ENCODE data around the gene PRIMPOL. TPM values are rescaled to one million over a fixed set of nuclear protein-coding genes. Genes with fewer than 3 reads are reported as not detected.

PRIMPOL gene
- total RNA-seq, 1 experiment from 2014 or later = 7.9 TPM

- H3K4me3 ChIP-seq (ENCODE audit: low read depth, low read length) = no peak overlapping the region
- H3K36me3 Mint-ChIP-seq (ENCODE audit: insufficient read depth, unreplicated experiment) = peaks cover 63% of the 10 kb centered on the region
- no peaks in the 10 kb centered on the region; the same call in 1 of the 2 replicates for H3K36me3 ChIP-seq (ENCODE audit: control insufficient read depth, insufficient read depth, low read length)
- CTCF ChIA-PET = no interaction called here
- no peak overlapping the region for H3K27ac Mint-ChIP-seq (ENCODE audit: unreplicated experiment)
- intact Hi-C loops (cut with micrococcal nuclease; ENCODE audit: unreplicated experiment) = no loop called here
- H3K4me1 ChIP-seq = no peaks in the 10 kb centered on the region
- H3K9me3 ChIP-seq = no peaks in the 10 kb centered on the region
- H3K27me3 ChIP-seq (replicated peaks; ENCODE audit: control insufficient read depth, insufficient read depth, low read length) = no peaks in the 10 kb centered on the region
- POLR2A ChIA-PET = no interaction called here
- no peak for TF ChIP-seq CTCF (IDR thresholded peaks at IDR 0.05; ENCODE audit: insufficient read depth in 1 of 2, low read depth in 1 of 2, low read length in 1 of 2, severe bottlenecking in 1 of 2, unreplicated experiment in 1 of 2)
- H3K27me3 Mint-ChIP-seq (ENCODE audit: insufficient read depth, unreplicated experiment) = no peaks in the 10 kb centered on the region
- H3K9me3 Mint-ChIP-seq (ENCODE audit: unreplicated experiment) = no peaks in the 10 kb centered on the region
- no peak for DNase-seq
- no peaks in the 10 kb centered on the region for H3K4me1 Mint-ChIP-seq (ENCODE audit: low read depth, unreplicated experiment)
- BruUV-seq (replicated peaks) = no TSS peak
- no peak overlapping the region for H3K4me3 Mint-ChIP-seq (ENCODE audit: unreplicated experiment)
Measured at GRCh38 chr4:184705692-184706091, 56.2 kb downstream of the PRIMPOL start.

DNA sequence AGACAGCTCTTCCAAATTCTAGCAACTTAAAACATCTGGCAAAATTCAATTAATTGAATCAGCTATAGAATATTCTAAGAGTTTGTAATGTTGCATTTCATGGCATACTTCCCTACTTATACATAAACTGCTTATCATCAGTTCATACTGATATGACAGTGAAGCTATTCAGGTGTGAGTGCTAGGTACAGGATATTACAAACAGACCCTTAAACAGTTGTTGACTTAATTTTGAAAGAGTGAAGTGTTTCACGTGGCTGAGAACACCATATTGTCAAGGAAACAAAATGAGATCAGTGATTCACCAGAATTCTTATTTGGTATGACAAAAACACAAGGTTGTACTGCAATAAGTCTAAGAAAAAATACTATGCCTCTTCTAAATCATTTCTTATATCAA is 56.9 kb downstream of the PRIMPOL start:
- POLR2A ChIA-PET = no interaction called here
- H3K9me3 Mint-ChIP-seq (ENCODE audit: unreplicated experiment) = no peaks in the 10 kb centered on the region
- H3K4me3 Mint-ChIP-seq (ENCODE audit: unreplicated experiment) = no peak overlapping the region
- BruUV-seq (replicated peaks) = no TSS peak
- Histone ChIP-seq H3K4me1 (no peaks in the 10 kb centered on the region), H3K36me3 (ENCODE audit: control insufficient read depth, insufficient read depth, low read length) (no peaks in the 10 kb centered on the region; the same call in 1 of the 2 replicates), H3K27me3 (replicated peaks; ENCODE audit: control insufficient read depth, insufficient read depth, low read length) (no peaks in the 10 kb centered on the region), H3K9me3 (no peaks in the 10 kb centered on the region), H3K4me3 (ENCODE audit: low read depth, low read length) (no peak overlapping the region)
- TF ChIP-seq CTCF (IDR thresholded peaks at IDR 0.05; ENCODE audit: insufficient read depth in 1 of 2, low read depth in 1 of 2, low read length in 1 of 2, severe bottlenecking in 1 of 2, unreplicated experiment in 1 of 2) = no peak
- intact Hi-C loops (cut with micrococcal nuclease; ENCODE audit: unreplicated experiment) = no loop called here
- no peak for DNase-seq
- CTCF ChIA-PET = no interaction called here
- no peaks in the 10 kb centered on the region for H3K27me3 Mint-ChIP-seq (ENCODE audit: insufficient read depth, unreplicated experiment)
- no peak overlapping the region for H3K27ac Mint-ChIP-seq (ENCODE audit: unreplicated experiment)
- no peaks in the 10 kb centered on the region for H3K4me1 Mint-ChIP-seq (ENCODE audit: low read depth, unreplicated experiment)
- peaks cover 58% of the 10 kb centered on the region for H3K36me3 Mint-ChIP-seq (ENCODE audit: insufficient read depth, unreplicated experiment)

DNA sequence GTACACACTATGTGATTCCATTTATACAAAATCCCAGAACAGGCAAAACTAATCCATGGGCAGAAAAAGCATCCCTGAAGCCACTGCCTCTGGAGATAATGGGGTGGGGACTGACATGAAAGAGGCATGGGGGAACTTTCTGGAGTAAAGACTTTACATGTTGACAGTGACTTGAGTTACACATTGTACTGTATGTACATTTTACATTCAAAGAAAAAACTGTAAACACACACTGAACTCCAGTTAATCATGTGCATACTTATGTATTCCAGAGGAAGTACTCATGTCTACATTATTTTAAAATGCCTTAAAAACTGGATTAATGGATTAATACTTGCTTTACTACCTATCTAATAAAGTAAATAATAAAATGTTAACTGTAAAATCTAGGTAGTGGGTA is 62.8 kb downstream of the PRIMPOL start:
- H3K27ac Mint-ChIP-seq (ENCODE audit: unreplicated experiment) = no peak overlapping the region
- H3K9me3 Mint-ChIP-seq (ENCODE audit: unreplicated experiment) = no peaks in the 10 kb centered on the region
- H3K4me3 Mint-ChIP-seq (ENCODE audit: unreplicated experiment) = no peak overlapping the region
- CTCF ChIA-PET = no interaction called here
- no peak overlapping the region for H3K4me3 ChIP-seq (ENCODE audit: low read depth, low read length)
- no peaks in the 10 kb centered on the region for H3K9me3 ChIP-seq
- H3K4me1 Mint-ChIP-seq (ENCODE audit: low read depth, unreplicated experiment) = no peaks in the 10 kb centered on the region
- TF ChIP-seq CTCF (IDR thresholded peaks at IDR 0.05; ENCODE audit: insufficient read depth in 1 of 2, low read depth in 1 of 2, low read length in 1 of 2, severe bottlenecking in 1 of 2, unreplicated experiment in 1 of 2) = no peak
- no peaks in the 10 kb centered on the region for H3K36me3 ChIP-seq (ENCODE audit: control insufficient read depth, insufficient read depth, low read length)
- no TSS peak for BruUV-seq (replicated peaks)
- H3K36me3 Mint-ChIP-seq (ENCODE audit: insufficient read depth, unreplicated experiment) = peaks cover 68% of the 10 kb centered on the region
- no peaks in the 10 kb centered on the region for H3K27me3 Mint-ChIP-seq (ENCODE audit: insufficient read depth, unreplicated experiment)
- intact Hi-C loops (cut with micrococcal nuclease; ENCODE audit: unreplicated experiment) = no loop called here
- no peaks in the 10 kb centered on the region for H3K27me3 ChIP-seq (replicated peaks; ENCODE audit: control insufficient read depth, insufficient read depth, low read length)
- POLR2A ChIA-PET = no interaction called here
- DNase-seq = no peak
- no peaks in the 10 kb centered on the region for H3K4me1 ChIP-seq
